GM23338 (cell line): Measurements from ENCODE around the gene LMO2. TPM values are rescaled to one million over a fixed set of nuclear protein-coding genes. Genes with fewer than 3 reads are reported as not detected.
"Not testable (repeated sequence)": the region's sequence is repeated elsewhere in the genome, so short reads cannot be mapped to it uniquely, and the experiment has no call there.

Experiments
- ATAC-seq: fragments of 200-7000 bp; cut with Tn5 transposase; 3 replicates; pipeline ENCODE4 v1.9.1; 2020
- DNase-seq: peaks from one replicate; pipeline ENCODE4 v3.0.0-alpha.2; 2015; ENCODE audit warnings: low spot score
- H2AFZ ChIP-seq: fragments of 200-600 bp; sonication (generic); 2 replicates; pipeline ENCODE4 v1.8.0; 2016; ENCODE audit warnings: antibody characterized with exemption, mild to moderate bottlenecking, moderate library complexity
- H3F3A ChIP-seq: fragments of 200-600 bp; sonication (generic); replicated peaks from 2 replicates; pipeline ENCODE4 v1.8.0; 2017; ENCODE audit warnings: antibody characterized with exemption, mixed run types, low read depth
- H3K27ac ChIP-seq: fragments of 200-600 bp; sonication (generic); 2 replicates; pipeline ENCODE4 v1.6.1; 2016; ENCODE audit warnings: low read depth
- H3K27me3 ChIP-seq: fragments of 200-600 bp; sonication (generic); 2 replicates; pipeline ENCODE4 v1.8.0; 2016; ENCODE audit warnings: mild to moderate bottlenecking, mixed run types, moderate library complexity; ENCODE audit not compliant: insufficient read depth
- H3K36me3 ChIP-seq: fragments of 200-600 bp; sonication (generic); 2 replicates; pipeline ENCODE4 v1.8.0; 2016; ENCODE audit warnings: mild to moderate bottlenecking; ENCODE audit not compliant: insufficient read depth
- H3K4me1 ChIP-seq: fragments of 200-600 bp; sonication (generic); 2 replicates; pipeline ENCODE4 v1.8.0; 2016; ENCODE audit warnings: mild to moderate bottlenecking, moderate library complexity; ENCODE audit not compliant: insufficient read depth
- H3K4me2 ChIP-seq: fragments of 200-600 bp; sonication (generic); 2 replicates; pipeline ENCODE4 v1.7.1; 2017; ENCODE audit warnings: mixed run types
- H3K4me3 ChIP-seq: fragments of 200-600 bp; sonication (generic); 2 replicates; pipeline ENCODE4 v1.6.1; 2016; ENCODE audit warnings: mixed run types
- H3K79me2 ChIP-seq: fragments of 200-600 bp; sonication (generic); replicated peaks from 2 replicates; pipeline ENCODE4 v1.8.0; 2017; ENCODE audit warnings: mild to moderate bottlenecking; ENCODE audit not compliant: insufficient read depth
- H3K9me2 ChIP-seq: fragments of 200-600 bp; sonication (generic); 2 replicates; pipeline ENCODE4 v1.8.0; 2017; ENCODE audit not compliant: insufficient read depth
- H4K20me1 ChIP-seq: fragments of 200-600 bp; sonication (generic); replicated peaks from 2 replicates; pipeline ENCODE4 v1.8.0; 2017; ENCODE audit warnings: mild to moderate bottlenecking; ENCODE audit not compliant: insufficient read depth
- H3K27ac Mint-ChIP-seq: 2 replicates; pipeline ENCODE4 v1.8.0; 2020; ENCODE audit warnings: inconsistent platforms, mild to moderate bottlenecking, moderate library complexity, mixed read lengths
- H3K27me3 Mint-ChIP-seq: 3 replicates; pipeline ENCODE4 v1.8.0; 2022; ENCODE audit warnings: low read depth, mild to moderate bottlenecking, moderate library complexity, mixed read lengths, inconsistent platforms; ENCODE audit not compliant: insufficient read depth, poor library complexity
- H3K36me3 Mint-ChIP-seq: 3 replicates; pipeline ENCODE4 v1.8.0; 2021; ENCODE audit warnings: low read depth, mild to moderate bottlenecking, inconsistent platforms, moderate library complexity, mixed read lengths
- H3K4me1 Mint-ChIP-seq: 3 replicates; pipeline ENCODE4 v1.8.0; 2020; ENCODE audit warnings: mild to moderate bottlenecking, inconsistent platforms, mixed read lengths
- H3K4me3 Mint-ChIP-seq: 3 replicates; pipeline ENCODE4 v1.8.0; 2021; ENCODE audit warnings: moderate library complexity, mild to moderate bottlenecking, inconsistent platforms, mixed read lengths
- H3K9me3 Mint-ChIP-seq: 3 replicates; pipeline ENCODE4 v1.8.0; 2020; ENCODE audit warnings: moderate library complexity, mild to moderate bottlenecking, inconsistent platforms, mixed read lengths
- CTCF ChIP-seq, 2 experiments: fragments of 200-600 bp in 1 of 2; sonication (generic) in 1 of 2; conservative IDR thresholded peaks; 2 replicates each; pipeline versions ENCODE4 v1.5.1 to v1.6.1; 2016 to 2017; ENCODE audit warnings: antibody characterized with exemption in 2 of 2, low read depth in 2 of 2, mild to moderate bottlenecking in 2 of 2, moderate library complexity in 1 of 2
- NANOG ChIP-seq: IDR thresholded peaks from 2 replicates; pipeline ENCODE4 v1.6.1; 2016; ENCODE audit warnings: antibody characterized with exemption, borderline replicate concordance
- REST ChIP-seq: IDR thresholded peaks from one replicate; pipeline ENCODE4 v1.6.1; 2018; ENCODE audit warnings: antibody characterized with exemption; ENCODE audit not compliant: unreplicated experiment
- STAT1 ChIP-seq: IDR thresholded peaks from one replicate; pipeline ENCODE4 v1.6.1; 2016; ENCODE audit warnings: antibody characterized with exemption; ENCODE audit not compliant: unreplicated experiment
- ZNF114 ChIP-seq: fragments of 250-450 bp; sonication (Bioruptor Pico); IDR thresholded peaks from 2 replicates; pipeline ENCODE4 v1.5.0; 2020; ENCODE audit warnings: mild to moderate bottlenecking, moderate library complexity
- ZNF462 ChIP-seq: fragments of 250-450 bp; sonication (Bioruptor Pico); IDR thresholded peaks from 2 replicates; pipeline ENCODE4 v1.5.0; 2020; ENCODE audit warnings: mild to moderate bottlenecking, moderate library complexity
- polyA plus RNA-seq: library from polyadenylated mRNA; unstranded; fragments of >200 nt; fragmentation: Nextera tagmentation; extraction: Ambion mirVana; gene quantifications from 2 replicates; pipeline ENCODE4 v1.2.1, GENCODE V29; 2016
- total RNA-seq: library from RNA; depleted of rRNA; stranded (reverse); fragments of >200 nt; shearing (Covaris generic); gene quantifications from 2 replicates; pipeline ENCODE4 v1.2.3, GENCODE V29; 2014

LMO2 gene
- total and polyA plus RNA-seq, 2 experiments from 2014 or later: 1.4 to 3.1 TPM

- no peaks in the 10 kb centered on the region for H3K36me3 Mint-ChIP-seq
- H3K27me3 ChIP-seq: no peaks in the 10 kb centered on the region
- H3K9me2 ChIP-seq: no peaks in the 10 kb centered on the region
- no peaks in the 10 kb centered on the region for H3K4me1 Mint-ChIP-seq
- no peak overlapping the region for H3K27ac Mint-ChIP-seq
- H3K27me3 Mint-ChIP-seq: peaks cover 7% of the 10 kb centered on the region
- no peaks in the 10 kb centered on the region for H4K20me1 ChIP-seq
- peak; percentile 34; the same call in 2 of the 3 replicates for ATAC-seq
- H3K9me3 Mint-ChIP-seq: no peaks in the 10 kb centered on the region
- H3K4me3 ChIP-seq: no peak overlapping the region
- DNase-seq: peak; percentile 22
- H3K4me1 ChIP-seq: peaks cover 6% of the 10 kb centered on the region; the same call in 1 of the 2 replicates
- H3K27ac ChIP-seq: no peak overlapping the region
- no peaks in the 10 kb centered on the region for H3F3A ChIP-seq
- H3K4me3 Mint-ChIP-seq: no peak overlapping the region
- no peak overlapping the region for H2AFZ ChIP-seq
- no peaks in the 10 kb centered on the region for H3K79me2 ChIP-seq
- TF ChIP-seq REST: no peak
- TF ChIP-seq CTCF (conservative IDR thresholded peaks at IDR 0.05; ENCODE audit: low read depth in 2 of 2): no peak
- TF ChIP-seq STAT1: no peak
- no peak for TF ChIP-seq NANOG
- no peak for TF ChIP-seq ZNF462 (CRISPR knock-in tag)
- no peak for TF ChIP-seq ZNF114
- no peaks in the 10 kb centered on the region for H3K36me3 ChIP-seq
- H3K4me2 ChIP-seq: no peak overlapping the region
These were observed 49.5 kb downstream of the LMO2 start for GRCh38 chr11:33842236-33842915.

GRCh38 chr11:33838234-33838633 lies 53.6 kb downstream of the LMO2 start:
- not testable (repeated sequence) for H3K27me3 ChIP-seq, H2AFZ ChIP-seq, H3K27ac ChIP-seq, H3K4me2 ChIP-seq, H3K4me1 ChIP-seq, H3K36me3 ChIP-seq, H3K27ac Mint-ChIP-seq, H3K79me2 ChIP-seq, DNase-seq, H4K20me1 ChIP-seq, H3K27me3 Mint-ChIP-seq, H3F3A ChIP-seq, H3K4me3 Mint-ChIP-seq, H3K9me2 ChIP-seq, ATAC-seq, H3K4me3 ChIP-seq, H3K36me3 Mint-ChIP-seq, H3K9me3 Mint-ChIP-seq, H3K4me1 Mint-ChIP-seq
